Suprapubic skin (tissue), 4 donors: Measurements from ENCODE around the gene B3GNT9. TPM values are rescaled to one million over a fixed set of nuclear protein-coding genes. Genes with fewer than 3 reads are reported as not detected.

Source experiments
- DNase-seq, 2 donors: peaks; one replicate each; pipeline ENCODE4 v3.0.0-alpha.2; 2019; ENCODE audit warnings: low spot score in 2 of 2
- H3K27ac ChIP-seq: fragments of 200-600 bp; sonication (generic); one replicate; pipeline ENCODE4 v1.5.1; 2019
- H3K27me3 ChIP-seq: fragments of 200-600 bp; sonication (generic); one replicate; pipeline ENCODE4 v1.5.1; 2019
- H3K36me3 ChIP-seq: fragments of 200-600 bp; sonication (generic); one replicate; pipeline ENCODE4 v1.5.1; 2019
- H3K4me1 ChIP-seq: fragments of 200-600 bp; sonication (generic); one replicate; pipeline ENCODE4 v1.5.1; 2019
- H3K4me3 ChIP-seq: fragments of 200-600 bp; sonication (generic); one replicate; pipeline ENCODE4 v1.5.1; 2019; ENCODE audit warnings: mild to moderate bottlenecking
- H3K9me3 ChIP-seq: fragments of 200-600 bp; sonication (generic); one replicate; pipeline ENCODE4 v1.5.1; 2019
- CTCF ChIP-seq, 2 donors: fragments of 200-600 bp in 1 of 2; fragments of 450-650 bp in 1 of 2; sonication (generic) in 1 of 2; IDR thresholded peaks; one replicate each; pipeline ENCODE4 v1.5.1; 2016 to 2019; ENCODE audit warnings: antibody characterized with exemption in 2 of 2, mild to moderate bottlenecking in 1 of 2, moderate library complexity in 1 of 2
- EP300 ChIP-seq: sonication (generic); formaldehyde crosslinking; IDR thresholded peaks from one replicate; pipeline ENCODE4 v1.6.1; 2017; ENCODE audit warnings: antibody characterized with exemption
- POLR2A ChIP-seq, 2 donors: fragments of 450-650 bp; IDR thresholded peaks; one replicate each; pipeline ENCODE4 v1.6.1; 2017; ENCODE audit warnings: antibody characterized with exemption in 2 of 2, mild to moderate bottlenecking in 2 of 2, moderate library complexity in 2 of 2
- POLR2AphosphoS5 ChIP-seq, 3 donors: sonication (generic); formaldehyde crosslinking; IDR thresholded peaks; one replicate each; pipeline ENCODE4 v1.6.1; 2017; ENCODE audit warnings: antibody characterized with exemption in 3 of 3
- WGBS: methylation state at CpG from one replicate; pipeline ENCODE4 v1.1.5; 2018; 5-methylcytosine and 5-hydroxymethylcytosine counted together
- total RNA-seq, 4 donors: library from RNA; depleted of rRNA; stranded (reverse); fragments of >200 nt; gene quantifications; one replicate each; pipeline ENCODE4 v1.1.0, GENCODE V29; 2016

The B3GNT9 gene
- total RNA-seq, 4 donors from 2014 or later = 7.5 to 9.7 (median 9.0) TPM

GRCh38 chr16:67100569-67101310 lies 50.1 kb downstream of the B3GNT9 start:
- H3K27ac ChIP-seq = no peak overlapping the region
- H3K9me3 ChIP-seq = no peaks in the 10 kb centered on the region
- no peak for DNase-seq
- H3K27me3 ChIP-seq = no peaks in the 10 kb centered on the region
- H3K4me1 ChIP-seq = peaks cover 14% of the 10 kb centered on the region
- H3K4me3 ChIP-seq = no peak overlapping the region
- WGBS = 90% methylated on average over 1 of the region's 1 CpG
- no peak for TF ChIP-seq EP300
- no peak for TF ChIP-seq CTCF (IDR thresholded peaks at IDR 0.05)
- H3K36me3 ChIP-seq = peaks cover 14% of the 10 kb centered on the region

GRCh38 chr16:67098599-67098998 lies 52.2 kb downstream of the B3GNT9 start:
- TF ChIP-seq CTCF (IDR thresholded peaks at IDR 0.05) (no peak), POLR2AphosphoS5 (IDR thresholded peaks at IDR 0.05) (no peak), POLR2A (IDR thresholded peaks at IDR 0.05) (no peak), EP300 (no peak)
- Histone ChIP-seq H3K27ac (no peak overlapping the region), H3K36me3 (peaks cover 14% of the 10 kb centered on the region), H3K27me3 (no peaks in the 10 kb centered on the region), H3K4me3 (no peak overlapping the region), H3K9me3 (no peaks in the 10 kb centered on the region), H3K4me1 (no peaks in the 10 kb centered on the region)
- WGBS = 81% methylated on average over 2 of the region's 2 CpGs
- no peak for DNase-seq

Other genes with a start within 250 kb of the B3GNT9 start
- gene CDH16, start 232.1 kb downstream of the B3GNT9 start, total RNA-seq = under 1 TPM in 1 of 4 donors, not detected in 3; 0.45 TPM
- gene RRAD, start 225.5 kb downstream of the B3GNT9 start, total RNA-seq = 10 to 100 TPM in 1 of 4 donors, 1 to 10 TPM in 3; 1.5 to 12.1 (median 4.6) TPM
- 10 to 100 TPM; 34.4 to 69.0 (median 45.0) TPM for gene CIAO2B, start 216.6 kb downstream of the B3GNT9 start, total RNA-seq
- 10 to 100 TPM; 33.6 to 56.0 (median 42.3) TPM for gene CES2, start 215.5 kb downstream of the B3GNT9 start, total RNA-seq
- gene CES3, start 189.7 kb downstream of the B3GNT9 start, total RNA-seq = 1 to 10 TPM in 3 of 4 donors, not detected in 1; 1.4 to 2.2 (median 1.5) TPM
- gene CES4A, start 162.4 kb downstream of the B3GNT9 start, total RNA-seq = 100 to 1,000 TPM in 2 of 4 donors, 10 to 100 TPM in 2; 47.2 to 148 (median 99.9) TPM
- 10 to 100 TPM; 28.2 to 68.3 (median 46.6) TPM for gene CBFB, start 121.8 kb downstream of the B3GNT9 start, total RNA-seq
- 10 to 100 TPM; 44.0 to 60.9 (median 53.1) TPM for gene PHAF1, start 41.1 kb downstream of the B3GNT9 start, total RNA-seq
- gene TRADD, start 8.9 kb upstream of the B3GNT9 start, total RNA-seq = 10 to 100 TPM; 25.9 to 34.4 (median 28.7) TPM
- gene FBXL8, start 9.0 kb upstream of the B3GNT9 start, total RNA-seq = 100 to 1,000 TPM in 1 of 4 donors, 10 to 100 TPM in 3; 45.0 to 134 (median 58.8) TPM
- 100 to 1,000 TPM in 2 of 4 donors, 10 to 100 TPM in 2; 56.5 to 351 (median 102) TPM for gene HSF4, start 13.7 kb upstream of the B3GNT9 start, total RNA-seq
- 100 to 1,000 TPM in 2 of 4 donors, 10 to 100 TPM in 2; 64.3 to 116 (median 90.5) TPM for gene NOL3, start 19.5 kb upstream of the B3GNT9 start, total RNA-seq
- 10 to 100 TPM; 14.2 to 30.0 (median 17.3) TPM for gene MATCAP1, start 33.0 kb upstream of the B3GNT9 start, total RNA-seq
- 1 to 10 TPM in 3 of 4 donors, under 1 TPM in 1; 0.45 to 2.0 (median 1.9) TPM for gene EXOC3L1, start 39.1 kb upstream of the B3GNT9 start, total RNA-seq
- gene E2F4, start 41.2 kb upstream of the B3GNT9 start, total RNA-seq = 100 to 1,000 TPM in 1 of 4 donors, 10 to 100 TPM in 3; 92.6 to 106 (median 96.8) TPM
- gene ELMO3, start 48.1 kb upstream of the B3GNT9 start, total RNA-seq = 10 to 100 TPM; 48.0 to 77.6 (median 56.7) TPM
- 10 to 100 TPM; 32.8 to 46.8 (median 40.0) TPM for gene TMEM208, start 76.1 kb upstream of the B3GNT9 start, total RNA-seq
- gene FHOD1, start 96.5 kb upstream of the B3GNT9 start, total RNA-seq = 10 to 100 TPM in 3 of 4 donors, 1 to 10 TPM in 1; 7.7 to 28.8 (median 15.3) TPM
- under 1 TPM; 0.26 to 0.64 (median 0.43) TPM for gene SLC9A5, start 98.0 kb upstream of the B3GNT9 start, total RNA-seq
- gene PLEKHG4, start 128.5 kb upstream of the B3GNT9 start, total RNA-seq = 10 to 100 TPM; 13.8 to 36.8 (median 26.9) TPM
- under 1 TPM in 1 of 4 donors, not detected in 3; 0.25 TPM for gene KCTD19, start 175.7 kb upstream of the B3GNT9 start, total RNA-seq
- gene LRRC36, start 175.8 kb upstream of the B3GNT9 start, total RNA-seq = under 1 TPM in 2 of 4 donors, not detected in 2; 0.42 to 0.56 TPM
- 100 to 1,000 TPM in 3 of 4 donors, 10 to 100 TPM in 1; 47.6 to 182 (median 121) TPM for gene TPPP3, start 242.5 kb upstream of the B3GNT9 start, total RNA-seq